Right lobe of liver (tissue), 4 donors: ENCODE results near the gene VAMP5.

ENCODE experiments used
- POLR2A ChIP-seq: fragments of 450-650 bp; IDR thresholded peaks from one replicate; pipeline ENCODE4 v1.6.1; 2017; ENCODE audit warnings: antibody characterized with exemption, mild to moderate bottlenecking
- TF ChIP-seq, protein P1 (sequence below), 4 donors: fragments of 200-600 bp in 3 of 4; fragments of 450-650 bp in 1 of 4; IDR thresholded peaks; one replicate each; pipeline versions ENCODE4 v1.5.1 to v1.8.0; 2016 to 2022; ENCODE audit warnings: antibody characterized with exemption in 4 of 4, mild to moderate bottlenecking in 2 of 4
- donor health status: DM: no; HTN: no; CAD: no.
- donor health status: DM: no; HTN: no; CAD: no.
- donor health status: DM: no; HTN: yes; CAD: no.

DNA sequence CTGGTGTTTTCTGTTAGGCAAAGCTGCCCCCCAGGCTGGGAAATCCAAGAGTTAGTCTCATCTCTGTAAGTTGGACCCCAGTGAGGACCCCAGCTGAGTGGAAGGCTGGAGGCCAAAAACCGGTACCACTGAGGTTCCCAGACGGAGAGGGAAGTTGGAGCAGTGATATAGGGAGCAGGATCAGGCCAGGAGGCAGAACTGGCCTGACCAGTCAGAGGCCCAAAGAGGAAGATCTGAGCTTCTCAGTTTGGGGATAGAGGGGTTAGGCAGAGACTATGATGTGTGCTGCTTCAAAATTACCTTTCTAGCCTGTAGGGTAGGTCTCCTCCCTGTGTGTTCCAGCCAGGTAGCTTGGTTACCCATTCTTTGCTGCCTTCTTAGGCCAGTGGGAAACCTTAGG lies 6.7 kb downstream of the VAMP5 start:
- TF ChIP-seq, protein P1, sequence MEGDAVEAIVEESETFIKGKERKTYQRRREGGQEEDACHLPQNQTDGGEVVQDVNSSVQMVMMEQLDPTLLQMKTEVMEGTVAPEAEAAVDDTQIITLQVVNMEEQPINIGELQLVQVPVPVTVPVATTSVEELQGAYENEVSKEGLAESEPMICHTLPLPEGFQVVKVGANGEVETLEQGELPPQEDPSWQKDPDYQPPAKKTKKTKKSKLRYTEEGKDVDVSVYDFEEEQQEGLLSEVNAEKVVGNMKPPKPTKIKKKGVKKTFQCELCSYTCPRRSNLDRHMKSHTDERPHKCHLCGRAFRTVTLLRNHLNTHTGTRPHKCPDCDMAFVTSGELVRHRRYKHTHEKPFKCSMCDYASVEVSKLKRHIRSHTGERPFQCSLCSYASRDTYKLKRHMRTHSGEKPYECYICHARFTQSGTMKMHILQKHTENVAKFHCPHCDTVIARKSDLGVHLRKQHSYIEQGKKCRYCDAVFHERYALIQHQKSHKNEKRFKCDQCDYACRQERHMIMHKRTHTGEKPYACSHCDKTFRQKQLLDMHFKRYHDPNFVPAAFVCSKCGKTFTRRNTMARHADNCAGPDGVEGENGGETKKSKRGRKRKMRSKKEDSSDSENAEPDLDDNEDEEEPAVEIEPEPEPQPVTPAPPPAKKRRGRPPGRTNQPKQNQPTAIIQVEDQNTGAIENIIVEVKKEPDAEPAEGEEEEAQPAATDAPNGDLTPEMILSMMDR (IDR thresholded peaks at IDR 0.05), result no peak
- TF ChIP-seq POLR2A, result no peak
